Measurements from ENCODE around the gene COL4A2. TPM values are rescaled to one million over a fixed set of nuclear protein-coding genes. Genes with fewer than 3 reads are reported as not detected.
A peak's percentile ranks its signal among the peaks of the same experiment; 100 is the strongest.

The COL4A2 gene
- total RNA-seq, 1 experiment from 2014 or later: 177 TPM

DNA sequence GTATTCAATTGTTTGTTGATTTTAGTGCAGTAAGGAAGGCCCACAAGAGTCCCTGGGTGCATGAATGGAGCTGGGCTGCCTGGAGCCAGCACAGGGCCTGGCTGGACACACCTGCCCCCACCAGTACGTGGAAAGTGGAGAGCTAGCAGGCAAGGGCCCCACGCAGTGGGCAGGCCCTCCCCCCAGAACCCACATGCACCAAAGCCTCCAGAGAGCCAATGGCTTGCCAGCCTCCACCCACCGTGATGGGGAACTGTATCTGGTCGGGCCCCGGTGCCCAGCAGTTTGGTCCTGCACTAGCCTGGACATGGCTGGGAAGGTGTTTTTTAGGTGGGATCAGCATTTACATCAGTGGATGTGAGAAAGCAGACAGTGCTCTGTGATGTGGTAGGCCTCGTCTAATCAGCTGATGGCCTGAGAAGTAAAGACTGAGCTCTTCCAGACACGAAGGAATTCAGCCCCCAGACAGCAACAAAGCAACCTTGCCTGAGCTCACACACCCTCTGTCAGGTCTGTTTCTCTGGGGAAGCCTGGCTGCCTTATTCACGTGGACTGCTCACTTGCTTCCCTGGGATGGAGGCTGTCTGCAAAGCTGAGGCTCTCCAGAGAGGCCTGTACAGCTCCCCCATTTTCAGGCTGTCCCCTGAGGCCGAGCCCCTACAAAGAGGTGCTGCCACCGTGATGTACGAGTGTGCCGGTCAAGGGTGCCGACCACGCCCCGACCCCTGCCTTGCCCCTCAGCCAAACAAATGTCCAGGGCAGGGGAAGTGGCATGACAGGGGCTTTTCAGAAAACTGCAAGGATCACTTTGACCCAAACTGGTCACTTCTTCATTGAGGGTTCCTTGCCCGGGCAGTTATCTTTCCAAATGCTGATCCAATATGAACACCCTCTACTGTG lies 226.9 kb downstream of the COL4A2 start:
- no peak for DNase-seq (ENCODE audit: low spot score)

DNA sequence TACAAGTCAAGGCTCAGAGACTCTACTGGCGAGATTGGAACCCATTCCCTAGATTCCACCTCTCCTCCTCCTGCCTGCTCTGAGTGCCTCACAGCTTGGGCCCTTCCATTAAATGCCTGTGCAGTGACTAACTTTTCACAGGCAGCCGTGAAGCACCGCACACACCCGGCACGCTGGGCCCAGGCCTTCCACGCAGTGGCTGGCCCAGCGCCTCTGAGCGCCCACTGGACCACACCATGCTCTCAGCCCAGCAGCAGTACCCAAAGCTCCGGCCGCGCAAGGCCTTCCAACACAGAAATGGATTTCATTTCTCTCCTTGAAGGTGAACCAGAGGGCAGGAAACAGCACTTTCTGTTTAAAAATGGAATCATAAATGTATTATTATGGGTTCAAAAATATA lies 228.4 kb downstream of the COL4A2 start:
- DNase-seq (ENCODE audit: low spot score): no peak

DNA sequence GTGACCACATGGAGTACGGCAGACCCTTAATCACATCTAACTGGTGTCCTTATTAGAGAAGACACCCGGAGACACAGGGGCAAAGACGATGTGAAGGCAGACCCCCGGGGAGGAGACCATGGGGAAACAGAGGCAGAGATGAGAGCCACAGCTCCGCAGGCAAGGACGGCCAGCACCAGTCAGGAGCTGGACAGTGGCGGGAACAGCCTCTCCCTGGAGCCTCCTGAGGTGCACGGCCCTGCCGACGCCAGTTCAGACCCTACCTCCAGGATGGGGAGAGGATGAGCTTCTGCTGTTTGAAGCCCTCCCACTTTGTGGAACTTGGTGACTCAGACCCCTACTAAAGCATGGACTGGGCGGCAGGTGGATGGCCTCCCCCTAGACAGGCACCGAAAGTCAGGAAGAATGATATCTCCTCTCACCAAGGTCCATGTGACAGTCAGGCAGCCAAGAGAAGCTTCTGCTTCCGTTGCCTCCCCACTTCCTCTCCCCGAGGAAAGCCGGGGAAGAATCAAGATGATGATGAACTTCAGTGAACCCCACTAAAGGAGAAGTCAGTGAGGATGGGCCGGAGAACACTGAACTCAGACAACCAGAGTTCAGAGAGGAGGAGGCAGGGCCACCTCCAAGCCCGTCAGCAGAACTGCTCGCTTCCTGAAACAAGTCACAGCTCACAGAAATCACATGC lies 229.1 kb downstream of the COL4A2 start:
- DNase-seq (ENCODE audit: low spot score): no peak

DNA sequence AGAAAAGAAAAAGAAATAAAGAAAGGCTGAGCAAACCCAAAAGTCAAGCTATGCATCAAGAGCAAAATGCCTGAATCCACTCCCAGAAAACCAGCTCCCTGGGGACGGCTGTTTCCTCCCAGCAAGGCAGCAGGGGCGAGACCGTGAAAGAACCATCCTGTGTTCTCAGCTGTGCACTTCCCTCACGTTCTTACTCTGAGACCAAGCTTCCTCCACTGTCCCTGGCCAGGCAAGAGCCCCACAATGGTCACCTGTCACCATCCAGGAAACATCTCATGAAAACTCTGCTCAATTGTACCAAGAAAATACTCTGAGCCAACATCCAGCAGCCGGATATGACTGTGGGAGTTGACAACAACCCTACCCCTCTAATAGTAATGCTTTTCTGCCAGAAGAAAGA lies 231.5 kb downstream of the COL4A2 start:
- no peak for DNase-seq (ENCODE audit: low spot score)

DNA sequence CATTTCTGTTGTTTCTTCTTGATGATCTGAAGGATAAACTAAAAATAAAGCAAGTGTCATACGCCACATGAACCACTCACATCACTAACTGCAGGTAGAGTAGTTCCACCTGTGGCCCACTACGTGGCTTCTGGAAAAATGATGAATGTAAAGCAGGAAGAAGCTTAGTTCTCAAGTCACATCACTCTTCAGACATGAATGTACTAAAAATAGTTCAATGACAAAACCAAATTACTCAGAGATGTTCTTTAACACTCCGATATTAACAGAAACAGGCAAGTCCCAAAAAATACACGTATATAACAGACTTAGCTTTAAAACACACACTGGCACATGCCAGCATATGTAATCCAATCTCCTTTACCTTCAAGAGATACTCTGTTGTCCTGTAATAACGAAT lies 232.8 kb downstream of the COL4A2 start:
- no peak for DNase-seq (ENCODE audit: low spot score)

DNA sequence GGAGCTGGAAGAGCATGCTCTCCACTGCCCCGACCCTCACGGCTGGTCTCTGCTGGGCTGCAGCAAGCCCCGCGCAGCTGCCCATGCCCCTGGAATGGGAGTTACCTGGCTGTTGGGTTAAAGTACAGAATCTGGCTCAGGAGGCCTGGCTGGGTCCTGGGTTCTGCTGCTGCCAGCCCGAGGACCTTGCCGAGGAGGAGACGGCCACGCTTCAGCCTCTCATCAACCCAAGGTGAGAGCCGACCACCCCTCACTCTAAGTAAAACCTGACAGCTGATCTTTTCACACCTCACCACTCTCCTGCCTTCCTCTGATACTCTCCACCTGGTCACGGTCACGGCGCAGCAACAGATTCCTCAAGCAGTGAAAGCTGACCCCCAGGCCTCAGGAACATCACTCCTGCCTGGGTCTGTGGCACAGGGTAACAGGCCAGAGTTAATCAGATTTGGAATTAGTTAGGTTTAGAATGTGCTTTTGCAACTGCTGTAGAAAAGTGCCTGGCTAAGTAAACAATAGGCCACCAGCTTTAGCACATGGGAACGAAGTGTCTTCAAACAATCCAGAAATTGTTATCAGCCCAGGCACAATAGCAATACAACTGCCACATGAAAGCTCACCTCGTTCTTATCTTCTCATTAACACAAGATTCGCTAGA lies 233.9 kb downstream of the COL4A2 start:
- DNase-seq (ENCODE audit: low spot score): no peak

DNA sequence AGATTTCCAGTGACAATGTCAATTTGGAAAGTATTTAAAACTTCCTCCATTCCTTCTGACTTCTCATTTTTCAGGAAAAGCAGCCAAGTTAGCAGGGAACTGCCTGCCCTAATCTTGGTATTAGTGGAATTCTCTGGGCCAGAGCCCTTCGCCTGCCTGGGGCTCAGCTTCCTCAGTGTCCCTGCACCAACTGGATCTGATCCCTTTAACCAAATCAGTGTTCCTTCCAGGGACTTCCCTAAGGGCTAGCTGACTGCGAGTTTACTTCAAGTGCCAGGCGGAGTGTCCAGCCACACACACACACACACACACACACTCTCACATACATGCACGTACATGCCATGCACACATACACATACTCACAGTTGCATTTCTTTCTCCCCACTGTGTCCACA lies 234.4 kb downstream of the COL4A2 start:
- no peak for DNase-seq (ENCODE audit: low spot score)

DNA sequence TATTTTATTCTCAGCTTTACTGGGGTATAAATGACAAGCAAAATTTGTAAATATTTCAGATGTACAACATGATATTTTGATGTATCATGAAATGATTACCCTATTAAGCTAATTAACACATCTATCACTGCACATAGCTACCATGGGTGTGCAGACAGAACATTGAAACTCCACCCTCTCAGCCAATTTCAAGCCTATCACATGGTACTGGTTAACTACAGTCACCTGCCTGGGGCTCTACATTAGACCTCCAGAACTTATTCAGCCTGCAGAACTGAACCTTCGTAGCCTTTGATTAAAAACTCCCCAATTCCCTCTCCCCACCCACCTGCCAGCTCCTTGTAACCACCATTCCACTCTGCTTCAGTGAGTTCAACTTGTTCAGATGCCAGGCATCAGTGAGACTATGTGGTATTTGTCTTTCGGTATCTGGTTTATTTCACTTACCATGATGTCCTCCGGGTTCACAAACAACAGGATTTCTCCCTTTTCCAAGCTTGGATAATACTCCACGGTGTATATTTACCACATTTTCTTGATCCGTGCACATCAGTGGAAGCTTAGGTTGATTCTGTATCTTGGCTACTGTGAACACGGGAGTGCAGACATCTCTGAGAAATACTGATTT lies 235.2 kb downstream of the COL4A2 start:
- DNase-seq (ENCODE audit: low spot score): no peak

DNA sequence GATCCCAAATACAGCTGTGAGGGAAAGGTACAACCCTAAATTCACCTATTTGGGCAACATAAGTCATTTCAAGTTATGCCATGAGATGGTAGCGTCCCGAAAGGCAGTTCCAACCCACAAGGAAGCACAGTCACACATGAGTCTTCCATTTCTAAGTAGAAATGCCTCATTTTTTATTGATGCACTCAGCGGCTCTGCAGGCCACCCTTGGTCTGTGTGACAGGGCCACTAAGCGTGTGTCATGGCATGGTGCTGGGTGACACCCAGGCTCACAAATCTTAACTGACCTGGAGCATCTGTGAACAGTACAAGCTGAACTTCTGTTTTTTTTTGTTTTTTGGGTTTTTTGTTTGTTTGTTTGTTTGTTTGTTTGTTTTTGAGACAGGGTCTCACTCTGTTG lies 239.3 kb downstream of the COL4A2 start:
- no peak for DNase-seq (ENCODE audit: low spot score)

DNA sequence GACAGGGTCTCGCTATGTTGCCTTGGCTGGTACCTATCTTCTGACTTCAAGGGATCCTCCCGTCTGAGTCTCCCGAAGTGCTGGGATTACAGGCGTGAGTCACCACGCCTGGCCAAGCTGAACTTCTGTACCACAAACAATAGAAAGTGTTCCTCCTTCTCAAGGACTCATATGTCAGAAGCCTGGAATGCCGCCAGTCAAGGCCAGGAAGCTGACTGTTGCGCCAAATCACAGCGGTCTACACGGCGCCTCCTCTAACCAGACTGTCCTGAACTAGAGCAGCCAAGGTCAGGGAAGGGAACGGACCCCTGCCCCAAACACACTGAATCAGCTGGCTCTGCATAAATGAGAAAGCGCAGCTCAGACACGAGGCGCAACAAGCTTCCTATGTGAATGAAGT lies 239.8 kb downstream of the COL4A2 start:
- peak; percentile 98 for DNase-seq (ENCODE audit: low spot score)

DNA sequence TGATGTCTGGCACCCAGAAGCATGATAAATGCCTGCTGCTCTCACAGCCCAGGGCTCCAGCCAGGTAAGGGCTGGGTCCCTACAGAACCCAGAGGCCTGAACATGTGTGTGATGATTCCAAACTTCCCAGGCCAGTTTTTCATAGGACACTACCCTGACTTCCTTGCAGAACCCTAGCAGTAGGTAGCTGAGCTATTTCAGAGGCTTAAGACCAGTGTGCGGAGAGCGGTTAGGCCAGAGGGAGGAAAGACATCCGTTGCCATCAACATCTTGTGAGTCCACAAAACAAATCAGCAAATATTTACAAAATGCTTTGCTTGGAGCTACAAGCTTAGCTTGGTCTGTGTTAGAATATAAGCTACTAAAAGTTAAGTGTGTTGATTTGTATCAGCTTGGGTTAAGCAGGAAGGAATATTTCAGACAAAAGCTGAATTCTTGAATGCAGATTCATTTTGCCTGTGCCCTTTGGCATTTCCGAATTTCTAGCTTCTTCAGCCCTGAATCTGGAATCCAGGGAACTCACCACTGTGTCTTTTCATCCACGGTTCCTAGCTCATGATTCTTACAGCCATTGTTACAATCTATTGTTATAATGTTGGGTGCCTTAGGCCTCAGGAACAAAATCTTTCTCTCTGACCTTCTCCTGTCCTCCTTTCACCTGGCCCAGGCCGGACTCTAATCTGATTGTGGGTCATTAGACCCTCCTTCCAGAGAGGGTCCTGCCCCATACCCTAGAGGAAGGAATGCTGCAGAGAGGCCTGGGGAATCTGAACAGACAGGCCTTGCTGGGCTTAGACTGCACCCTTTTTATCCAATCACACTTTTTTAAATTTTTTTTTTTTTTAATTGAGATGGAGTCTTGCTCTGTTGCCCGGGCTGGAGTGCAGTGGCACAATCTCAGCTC lies 242.1 kb downstream of the COL4A2 start:
- no peak for DNase-seq (ENCODE audit: low spot score)

DNA sequence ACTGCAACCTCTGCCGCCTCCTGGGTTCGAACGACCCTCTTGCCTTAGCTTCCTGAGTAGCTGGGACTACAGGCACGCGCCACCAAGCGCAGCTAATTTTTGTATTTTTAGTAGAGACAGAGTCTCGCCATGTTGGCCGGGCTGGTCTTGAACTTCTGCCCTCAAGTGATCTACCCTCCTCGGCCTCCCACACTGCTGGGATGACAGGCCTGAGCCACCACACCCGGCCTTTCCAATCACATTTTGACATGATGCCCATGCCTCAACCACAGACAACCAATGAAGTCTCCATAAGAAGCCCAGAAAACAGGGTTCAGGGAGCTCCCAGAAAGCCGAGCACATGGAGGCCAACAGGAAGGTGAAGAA lies 242.7 kb downstream of the COL4A2 start:
- DNase-seq (ENCODE audit: low spot score): no peak

DNA sequence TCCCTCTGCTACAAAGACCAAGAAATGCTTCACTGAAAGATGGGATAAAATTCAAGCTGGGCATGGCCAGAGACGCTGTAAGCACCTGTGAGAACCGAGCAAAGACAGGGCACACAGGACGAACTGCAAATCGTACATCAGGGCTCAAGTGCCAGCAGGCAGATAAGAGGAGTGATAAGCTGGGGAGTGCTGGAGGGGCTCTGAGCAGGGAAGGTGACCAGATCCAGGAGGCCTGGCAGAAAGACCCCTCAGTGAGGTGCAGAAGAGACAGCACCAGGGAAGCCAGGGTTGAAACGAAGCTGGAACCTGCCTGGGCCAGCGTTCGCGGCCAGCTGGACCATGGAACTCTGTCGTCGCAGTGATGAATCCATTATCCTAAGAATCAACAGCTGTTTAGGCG lies 244.2 kb downstream of the COL4A2 start:
- no peak for DNase-seq (ENCODE audit: low spot score)

DNA sequence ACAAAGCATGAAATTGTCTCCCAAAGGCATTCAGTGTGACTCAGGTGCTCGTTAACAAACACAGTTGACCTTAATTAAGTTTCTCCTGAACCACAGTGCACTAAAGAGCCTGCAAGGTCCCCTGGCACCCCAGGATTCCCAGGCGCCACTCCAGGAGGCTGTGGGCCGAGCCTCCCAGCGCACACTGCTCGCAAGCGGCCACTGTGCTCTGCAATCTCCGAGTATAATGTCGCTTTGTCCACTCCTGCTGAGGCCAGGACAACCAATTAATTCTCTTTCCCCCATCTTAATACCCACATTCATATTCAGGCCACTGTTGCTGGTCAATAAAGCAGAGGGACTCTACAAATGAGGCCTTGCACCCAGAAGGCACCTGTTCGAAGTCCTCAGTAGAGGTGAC lies 245.7 kb downstream of the COL4A2 start:
- DNase-seq (ENCODE audit: low spot score): no peak

DNA sequence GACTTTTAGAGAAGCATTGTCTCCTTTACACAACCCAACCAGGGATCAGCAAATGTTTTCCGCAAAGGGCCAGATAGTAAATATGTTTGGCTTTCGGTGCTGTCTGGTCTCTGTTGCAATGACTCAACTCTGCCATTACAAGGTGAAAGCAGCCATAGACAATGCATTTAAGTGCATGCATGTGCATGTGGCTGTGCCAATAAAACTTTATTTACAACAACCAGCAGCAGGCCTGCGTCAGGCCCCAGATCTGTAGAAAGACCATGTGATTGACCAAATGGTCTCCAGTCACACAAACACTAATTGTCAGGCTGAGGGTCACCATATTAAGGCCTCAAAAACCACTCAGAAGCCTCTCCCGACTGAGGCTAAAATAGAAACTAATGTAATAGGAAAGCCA lies 246.3 kb downstream of the COL4A2 start:
- no peak for DNase-seq (ENCODE audit: low spot score)

DNA sequence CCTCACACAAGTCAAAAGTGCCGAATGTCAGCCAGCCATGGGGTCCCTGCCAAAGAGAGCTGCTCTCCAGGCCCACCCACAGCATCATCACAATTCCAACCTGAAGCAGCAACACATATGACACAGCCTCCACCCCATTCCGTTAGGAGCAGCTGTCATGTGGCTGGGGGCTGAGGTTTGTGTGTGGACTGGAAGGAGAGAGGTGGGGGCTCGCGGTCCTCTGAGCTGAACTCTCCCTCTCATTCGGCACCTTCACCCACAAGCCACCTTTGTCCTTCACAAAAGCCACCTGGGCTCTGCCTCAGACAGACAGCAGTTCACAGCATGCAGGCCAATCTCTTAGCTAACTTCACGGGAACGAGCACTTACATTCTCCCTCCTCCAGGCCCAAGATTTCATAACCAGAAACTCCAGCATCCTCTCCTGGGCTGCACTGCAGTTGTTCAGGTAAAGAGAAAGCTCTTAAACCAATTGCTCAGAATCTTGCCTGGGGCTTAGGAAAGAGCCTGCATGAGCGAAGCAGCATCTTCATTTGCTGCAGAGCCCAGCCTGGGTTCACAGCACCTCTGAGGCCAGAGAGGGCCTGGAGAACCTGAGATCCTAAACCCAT lies 247.2 kb downstream of the COL4A2 start:
- no peak for DNase-seq (ENCODE audit: low spot score)

DNA sequence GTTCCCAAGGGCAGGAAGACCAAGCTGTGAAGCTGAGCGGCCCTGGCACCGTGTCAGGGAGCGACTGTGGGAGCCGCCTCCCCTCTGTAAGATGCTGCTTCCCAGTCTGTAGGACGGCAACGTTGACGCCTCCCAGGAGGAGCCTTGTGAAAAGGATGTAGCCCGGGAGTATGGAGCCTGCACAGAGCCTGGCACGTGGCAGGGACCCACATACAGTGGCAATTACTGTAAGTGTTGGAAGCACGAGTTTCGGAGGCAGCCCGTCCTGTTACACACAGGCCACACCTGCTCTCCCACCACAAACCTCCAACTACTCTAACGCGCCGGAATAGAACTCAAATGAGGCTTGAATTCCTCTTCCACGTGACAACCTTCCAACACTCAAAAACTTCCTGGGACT lies 247.9 kb downstream of the COL4A2 start:
- DNase-seq (ENCODE audit: low spot score): no peak

DNA sequence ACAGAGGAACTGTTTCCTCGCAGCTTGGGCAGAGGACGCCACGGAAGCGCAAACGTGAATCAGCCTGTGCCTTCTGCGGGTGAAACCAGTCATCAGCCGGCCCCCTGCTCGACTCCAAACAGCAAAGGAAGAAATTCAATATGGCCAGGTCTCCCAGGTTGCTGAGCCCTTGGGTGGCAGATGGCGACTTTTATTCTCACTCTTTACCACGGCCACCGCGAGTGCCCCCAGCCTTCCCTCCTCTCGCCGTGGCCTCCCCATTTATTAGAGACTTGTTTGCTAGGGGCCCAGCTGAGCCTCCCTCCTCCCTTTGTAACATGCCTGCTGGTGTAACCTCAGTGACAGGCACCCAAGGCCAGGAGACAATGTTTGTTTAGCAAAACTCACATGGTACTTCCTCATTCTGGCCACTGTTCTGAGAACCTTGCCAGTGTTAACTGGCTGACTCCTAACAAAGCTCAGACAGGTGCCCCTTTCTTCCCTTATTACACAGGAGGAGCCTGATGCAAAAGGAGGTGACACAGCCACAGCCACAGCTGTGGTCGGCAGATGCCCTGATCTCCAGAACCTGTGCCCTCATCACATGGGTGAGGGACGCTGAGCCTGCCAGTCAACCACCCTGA lies 248.6 kb downstream of the COL4A2 start:
- no peak for DNase-seq (ENCODE audit: low spot score)

DNA sequence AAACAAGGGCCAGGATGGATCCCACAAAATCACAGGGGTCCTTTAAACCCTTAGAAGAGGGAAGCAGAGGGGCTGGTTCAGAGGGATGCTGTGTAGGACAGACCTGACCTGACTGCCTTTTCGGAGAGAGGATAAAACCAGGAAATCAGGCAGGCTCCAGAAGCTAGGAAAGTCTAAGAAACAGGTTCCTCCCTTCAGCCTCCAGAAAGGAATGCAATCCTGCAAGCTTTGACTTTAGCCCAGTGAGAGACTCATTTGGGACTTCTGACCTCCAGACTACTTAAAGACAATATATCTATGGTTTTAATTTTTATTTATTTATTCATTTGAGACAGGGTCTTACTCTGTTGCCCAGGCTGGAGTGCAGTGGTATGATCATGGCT lies 249.1 kb downstream of the COL4A2 start:
- DNase-seq (ENCODE audit: low spot score): no peak

DNA sequence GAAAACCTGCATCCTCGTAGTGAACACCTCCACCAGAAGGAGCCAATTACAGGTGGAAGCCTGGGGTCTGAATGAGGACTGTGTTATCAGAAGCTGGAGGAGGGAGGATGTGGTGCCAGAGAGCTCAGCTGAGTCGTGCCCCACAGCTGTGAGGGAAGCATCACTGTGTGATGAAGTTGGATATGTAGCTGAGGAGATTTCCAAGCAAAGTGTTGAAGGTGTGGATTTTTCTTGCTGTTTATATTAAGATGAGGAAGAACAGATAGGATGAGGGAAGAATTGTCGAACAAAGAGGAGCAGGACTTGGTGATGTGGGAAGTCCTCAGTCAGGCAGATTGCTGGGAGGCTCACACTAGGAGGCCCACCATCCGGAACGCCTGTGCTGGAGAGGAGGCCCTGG lies 250.0 kb downstream of the COL4A2 start:
- DNase-seq (ENCODE audit: low spot score): no peak
